Naive thymus-derived CD4-positive, alpha-beta T cell (primary cell): ENCODE results near the gene RNF32. TPM values are rescaled to one million over a fixed set of nuclear protein-coding genes. Genes with fewer than 3 reads are reported as not detected.

Experiments used
- ATAC-seq: fragments of 150-1000 bp; cut with Tn5 transposase; 2 replicates; pipeline ENCODE4 v1.10.0; 2021; ENCODE audit warnings: mild to moderate bottlenecking, moderate library complexity
- CTCF ChIA-PET: fragments of 350-600 bp; sonication (Branson Sonifier 250); formaldehyde crosslinking; loops from one replicate; lab custom pipeline; 2021; ENCODE audit warnings: antibody characterized with exemption; lab: Charles Lee
- POLR2A ChIA-PET: fragments of 350-600 bp; sonication (Branson Sonifier 250); formaldehyde crosslinking; loops from one replicate; lab custom pipeline; 2021; ENCODE audit warnings: antibody characterized with exemption, inconsistent platforms; lab: Charles Lee
- DNase-seq, 9 donors: peaks; one replicate each; pipeline versions ENCODE4 v3.0.0 to v3.0.0-alpha.2; 2020 to 2022; ENCODE audit warnings: mixed read lengths in 1 of 9
- H3K27ac ChIP-seq: one replicate; pipeline ENCODE4 v1.7.0; 2013; ENCODE audit warnings: mild to moderate bottlenecking, low read depth, low read length, moderate library complexity
- H3K27me3 ChIP-seq, 2 donors: one replicate each; pipeline ENCODE4 v1.7.0; 2013; ENCODE audit warnings: low read length in 2 of 2, mild to moderate bottlenecking in 2 of 2, moderate library complexity in 2 of 2; ENCODE audit not compliant: control insufficient read depth in 2 of 2, insufficient read depth in 2 of 2
- H3K36me3 ChIP-seq, 3 experiments: 1 replicate in 2 of 3; 2 replicates in 1 of 3; pipeline ENCODE4 v1.7.0; 2013; ENCODE audit warnings: low read length in 3 of 3, mild to moderate bottlenecking in 3 of 3, moderate library complexity in 1 of 3; ENCODE audit not compliant: insufficient read depth in 3 of 3, control insufficient read depth in 2 of 3
- H3K4me1 ChIP-seq, 2 donors: one replicate each; pipeline ENCODE4 v1.7.0; 2013; ENCODE audit warnings: low read length in 2 of 2, mild to moderate bottlenecking in 2 of 2, moderate library complexity in 1 of 2; ENCODE audit not compliant: control insufficient read depth in 2 of 2, insufficient read depth in 2 of 2
- H3K4me3 ChIP-seq: 2 replicates; pipeline ENCODE4 v1.7.0; 2013; ENCODE audit warnings: mild to moderate bottlenecking, low read length
- H3K9me3 ChIP-seq, 3 experiments: 1 replicate in 2 of 3; 2 replicates in 1 of 3; pipeline ENCODE4 v1.7.0; 2013; ENCODE audit warnings: low read length in 3 of 3; ENCODE audit not compliant: control insufficient read depth in 2 of 3
- H3K27ac Mint-ChIP-seq, 9 donors: one replicate each; pipeline ENCODE4 v1.8.0; 2020 to 2022; ENCODE audit warnings: mixed read lengths in 9 of 9, mild to moderate bottlenecking in 8 of 9, moderate library complexity in 5 of 9, inconsistent platforms in 2 of 9
- H3K27me3 Mint-ChIP-seq, 5 donors: one replicate each; pipeline ENCODE4 v1.8.0; 2021 to 2022; ENCODE audit warnings: mixed read lengths in 5 of 5, mild to moderate bottlenecking in 1 of 5
- H3K36me3 Mint-ChIP-seq, 5 donors: one replicate each; pipeline ENCODE4 v1.8.0; 2020 to 2022; ENCODE audit warnings: mixed read lengths in 5 of 5, mild to moderate bottlenecking in 3 of 5, inconsistent platforms in 1 of 5
- H3K4me1 Mint-ChIP-seq, 7 donors: one replicate each; pipeline ENCODE4 v1.8.0; 2020 to 2022; ENCODE audit warnings: mixed read lengths in 7 of 7, mild to moderate bottlenecking in 3 of 7, inconsistent platforms in 1 of 7
- H3K4me3 Mint-ChIP-seq, 10 donors: one replicate each; pipeline ENCODE4 v1.8.0; 2020 to 2022; ENCODE audit warnings: mild to moderate bottlenecking in 10 of 10, mixed read lengths in 10 of 10, moderate library complexity in 6 of 10, inconsistent platforms in 2 of 10
- H3K9me3 Mint-ChIP-seq, 11 donors: one replicate each; pipeline ENCODE4 v1.8.0; 2020 to 2022; ENCODE audit warnings: mixed read lengths in 11 of 11, mild to moderate bottlenecking in 4 of 11, inconsistent platforms in 1 of 11, moderate library complexity in 1 of 11
- intact Hi-C, 2 donors: fragments of 100-400 bp; cut with micrococcal nuclease; formaldehyde crosslinking; loops; one replicate each; pipeline ENCODE4 v1.15.1; 2023
- polyA plus RNA-seq, 2 donors: library from polyadenylated mRNA; unstranded; fragments of 300-500 nt; fragmentation: Illumina TruSeq; gene quantifications; one replicate each; pipeline ENCODE4 v1.2.3, GENCODE V29; 2021
- total RNA-seq, 6 experiments: library from RNA in 5 of 6; stranded (reverse) in 5 of 6; gene quantifications; 1 replicate in 5 of 6; 2 replicates in 1 of 6; pipeline ENCODE4 v1.2.3 and lab custom pipeline; 2021 to 2026

The RNF32 gene
- total and polyA plus RNA-seq, 7 experiments from 2014 or later: 0.66 to 2.1 (median 0.85) TPM; not detected in 2

GRCh38 chr7:156703773-156704482, 63.4 kb downstream of the RNF32 start:
- CTCF ChIA-PET: no interaction called here
- Mint-ChIP-seq H3K4me3 (no peak overlapping the region), H3K27ac (peak overlapping the region in 1 of 9 donors; percentile 60)

GRCh38 chr7:156722043-156722826, 81.7 kb downstream of the RNF32 start:
- H3K27ac Mint-ChIP-seq: no peak overlapping the region
- DNase-seq: no peak
- H3K4me3 Mint-ChIP-seq: no peak overlapping the region
- Histone ChIP-seq H3K36me3 (no peaks in the 10 kb centered on the region), H3K27me3 (no peaks in the 10 kb centered on the region), H3K4me3 (no peak overlapping the region), H3K9me3 (no peaks in the 10 kb centered on the region), H3K27ac (no peak overlapping the region), H3K4me1 (no peaks in the 10 kb centered on the region)
- peaks cover 10 to 51% (median 25%) of the 10 kb centered on the region in 5 donors for H3K36me3 Mint-ChIP-seq
- POLR2A ChIA-PET: interaction anchor here (0.5 kb wide), 1 partner anchor 13 kb away, joined by 3 read pairs; no protein-coding TSS in a partner anchor
- peaks cover 0 to 5% (median 2%) of the 10 kb centered on the region in 7 donors for H3K4me1 Mint-ChIP-seq
- H3K9me3 Mint-ChIP-seq: peaks cover 0 to 5% (median 2%) of the 10 kb centered on the region in 11 donors
- intact Hi-C loops: no loop called here
- no peak for ATAC-seq
- CTCF ChIA-PET: no interaction called here
- H3K27me3 Mint-ChIP-seq: no peaks in the 10 kb centered on the region

More at GRCh38 chr7:156703773-156704482, 63.4 kb downstream of the RNF32 start:
- Histone ChIP-seq H3K4me1 (peaks cover 0 to 5% of the 10 kb centered on the region in 2 donors), H3K27me3 (no peaks in the 10 kb centered on the region), H3K27ac (no peak overlapping the region), H3K36me3 (peaks cover 0 to 14% (median 0%) of the 10 kb centered on the region in 3 experiments), H3K4me3 (no peak overlapping the region), H3K9me3 (peaks cover 0 to 18% (median 0%) of the 10 kb centered on the region in 3 experiments)
- POLR2A ChIA-PET: no interaction called here
- H3K36me3 Mint-ChIP-seq: peaks cover 25 to 83% (median 81%) of the 10 kb centered on the region in 5 donors
- no peaks in the 10 kb centered on the region for H3K27me3 Mint-ChIP-seq
- peaks cover 0 to 18% (median 11%) of the 10 kb centered on the region in 7 donors for H3K4me1 Mint-ChIP-seq
- DNase-seq (no peak), ATAC-seq (no peak)
- intact Hi-C loops: no loop called here
- peaks cover 0 to 67% (median 20%) of the 10 kb centered on the region in 11 donors for H3K9me3 Mint-ChIP-seq

GRCh38 chr7:156725073-156725472, 84.5 kb downstream of the RNF32 start:
- DNase-seq (no peak), ATAC-seq (no peak)
- intact Hi-C loops: no loop called here
- Histone ChIP-seq H3K27ac (no peak overlapping the region), H3K4me3 (no peak overlapping the region), H3K9me3 (no peaks in the 10 kb centered on the region), H3K36me3 (no peaks in the 10 kb centered on the region), H3K4me1 (no peaks in the 10 kb centered on the region), H3K27me3 (no peaks in the 10 kb centered on the region)
- H3K27me3 Mint-ChIP-seq: no peaks in the 10 kb centered on the region
- peaks cover 0 to 2% (median 0%) of the 10 kb centered on the region in 11 donors for H3K9me3 Mint-ChIP-seq
- ChIA-PET POLR2A (no interaction called here), CTCF (no interaction called here)
- peaks cover 0 to 8% (median 4%) of the 10 kb centered on the region in 7 donors for H3K4me1 Mint-ChIP-seq
- peaks cover 5 to 46% (median 31%) of the 10 kb centered on the region in 5 donors for H3K36me3 Mint-ChIP-seq
- no peak overlapping the region for H3K4me3 Mint-ChIP-seq
- no peak overlapping the region for H3K27ac Mint-ChIP-seq

- ChIA-PET CTCF (interaction anchor here (0.7 kb wide), 1 partner anchor 1251 kb away, joined by 3 read pairs; no protein-coding TSS in a partner anchor), POLR2A (no interaction called here)
- peaks cover 5 to 49% (median 37%) of the 10 kb centered on the region in 5 donors for H3K36me3 Mint-ChIP-seq
- H3K27me3 Mint-ChIP-seq: no peaks in the 10 kb centered on the region
- peaks cover 0 to 8% (median 4%) of the 10 kb centered on the region in 7 donors for H3K4me1 Mint-ChIP-seq
- Histone ChIP-seq H3K4me1 (no peaks in the 10 kb centered on the region), H3K4me3 (no peak overlapping the region), H3K9me3 (no peaks in the 10 kb centered on the region), H3K27ac (no peak overlapping the region), H3K27me3 (no peaks in the 10 kb centered on the region), H3K36me3 (no peaks in the 10 kb centered on the region)
- no peak overlapping the region for H3K4me3 Mint-ChIP-seq
- ATAC-seq (no peak), DNase-seq (no peak)
- intact Hi-C loops: no loop called here
- H3K27ac Mint-ChIP-seq: no peak overlapping the region
- H3K9me3 Mint-ChIP-seq: peaks cover 0 to 2% (median under 1%) of the 10 kb centered on the region in 11 donors
These were observed 85.4 kb downstream of the RNF32 start for GRCh38 chr7:156725936-156726335.
